Fibroblast of lung (primary cell): Measurements from ENCODE around the gene NEU2. TPM values are rescaled to one million over a fixed set of nuclear protein-coding genes. Genes with fewer than 3 reads are reported as not detected.
A peak's percentile ranks its signal among the peaks of the same experiment; 100 is the strongest.

Experiments used
- DNase-seq, 2 donors: peaks; one replicate each; pipeline versions ENCODE4 v3.0.0 to v3.0.0-alpha.2; 2010; ENCODE audit warnings: low read depth in 2 of 2
- H2AFZ ChIP-seq: 2 replicates; pipeline ENCODE4 v1.5.1; 2012; ENCODE audit warnings: low read length, control low read depth, inconsistent platforms
- H3K27ac ChIP-seq: 2 replicates; pipeline ENCODE4 v1.5.1; 2011; ENCODE audit warnings: low read length, control low read depth; ENCODE audit not compliant: insufficient read depth
- H3K27me3 ChIP-seq: 2 replicates; pipeline ENCODE4 v1.5.1; 2011; ENCODE audit warnings: mild to moderate bottlenecking, low read length; ENCODE audit not compliant: control insufficient read depth, insufficient read depth
- H3K36me3 ChIP-seq: 2 replicates; pipeline ENCODE4 v1.5.1; 2011; ENCODE audit warnings: low read length; ENCODE audit not compliant: control insufficient read depth, insufficient read depth
- H3K4me1 ChIP-seq: 2 replicates; pipeline ENCODE4 v1.5.1; 2011; ENCODE audit warnings: low read length; ENCODE audit not compliant: control insufficient read depth, insufficient read depth; ENCODE audit errors: extremely low read depth
- H3K4me2 ChIP-seq: 2 replicates; pipeline ENCODE4 v1.5.1; 2011; ENCODE audit warnings: low read length, control low read depth; ENCODE audit not compliant: insufficient read depth; ENCODE audit errors: extremely low read depth
- H3K4me3 ChIP-seq, 4 experiments: fragments of 200-600 bp in 1 of 4; sonication (generic) in 1 of 4; replicated peaks in 1 of 4; 2 replicates each; pipeline ENCODE4 v1.5.1; 2011 to 2016; ENCODE audit warnings: low read length in 4 of 4, low read depth in 3 of 4, mild to moderate bottlenecking in 3 of 4, control low read depth in 2 of 4, inconsistent platforms in 1 of 4, mixed read lengths in 1 of 4; ENCODE audit not compliant: insufficient read depth in 1 of 4; ENCODE audit errors: control extremely low read depth in 1 of 4
- H3K79me2 ChIP-seq: 2 replicates; pipeline ENCODE4 v1.5.1; 2012; ENCODE audit warnings: mild to moderate bottlenecking, low read length, inconsistent platforms; ENCODE audit not compliant: control insufficient read depth, insufficient read depth
- H3K9ac ChIP-seq: 2 replicates; pipeline ENCODE4 v1.5.1; 2011; ENCODE audit warnings: mild to moderate bottlenecking, low read length, control low read depth; ENCODE audit not compliant: insufficient read depth
- H3K9me3 ChIP-seq: 2 replicates; pipeline ENCODE4 v1.5.1; 2012; ENCODE audit warnings: low read depth, low read length; ENCODE audit not compliant: control insufficient read depth, insufficient read depth
- H4K20me1 ChIP-seq: 2 replicates; pipeline ENCODE4 v1.5.1; 2011; ENCODE audit warnings: low read length; ENCODE audit not compliant: control insufficient read depth, insufficient read depth; ENCODE audit errors: extremely low read depth
- CTCF ChIP-seq, 2 donors: IDR thresholded peaks in 1 of 2; conservative IDR thresholded peaks in 1 of 2; 1 replicate in 1 of 2; 2 replicates in 1 of 2; pipeline ENCODE4 v1.5.1; 2011 to 2012; ENCODE audit warnings: low read length in 2 of 2, control low read depth in 1 of 2, inconsistent platforms in 1 of 2, low read depth in 1 of 2, mild to moderate bottlenecking in 1 of 2
- EZH2 ChIP-seq: IDR thresholded peaks from 2 replicates; pipeline ENCODE4 v1.5.1; 2012; ENCODE audit warnings: low read length, control low read depth, mild to moderate bottlenecking; ENCODE audit errors: missing control alignments
- polyA plus RNA-seq, 2 donors: library from polyadenylated mRNA; depleted of rRNA in 1 of 2; stranded (reverse) in 1 of 2; unstranded in 1 of 2; fragments of >200 nt; gene quantifications; 2 replicates each; pipeline ENCODE4 v1.2.1, GENCODE V29; 2011 to 2012; ENCODE audit warnings: missing spikeins in 1 of 2
- total RNA-seq: library from RNA; depleted of rRNA; stranded (reverse); fragments of >200 nt; gene quantifications from 2 replicates; pipeline ENCODE4 v1.2.1, GENCODE V29; 2014

Gene NEU2
- total and polyA plus RNA-seq, 2 donors (not counting 1 experiment from before 2014, with no cell fraction given) = not detected

GRCh38 chr2:232993231-232993821, 39.1 kb upstream of the NEU2 start:
- TF ChIP-seq CTCF (conservative IDR thresholded peaks at IDR 0.05 in 1 of 2, IDR thresholded peaks at IDR 0.05 in 1 of 2; ENCODE audit: low read depth in 1 of 2, low read length in 2 of 2) (no peak), EZH2 (no peak)
- H3K9me3 ChIP-seq = no peaks in the 10 kb centered on the region
- H3K27me3 ChIP-seq = no peaks in the 10 kb centered on the region
- DNase-seq = peak in 1 of 2 donors; percentile 9
- H3K27ac ChIP-seq = no peak overlapping the region
- no peak overlapping the region for H3K4me2 ChIP-seq
- H3K4me1 ChIP-seq = no peaks in the 10 kb centered on the region
- no peak overlapping the region for H3K9ac ChIP-seq
- H3K79me2 ChIP-seq = no peaks in the 10 kb centered on the region
- no peaks in the 10 kb centered on the region for H3K36me3 ChIP-seq
- H2AFZ ChIP-seq = no peak overlapping the region
- H3K4me3 ChIP-seq = no peak overlapping the region
- H4K20me1 ChIP-seq = no peaks in the 10 kb centered on the region

- H3K4me1 ChIP-seq = no peaks in the 10 kb centered on the region
- no peaks in the 10 kb centered on the region for H4K20me1 ChIP-seq
- TF ChIP-seq EZH2 (no peak), CTCF (conservative IDR thresholded peaks at IDR 0.05 in 1 of 2, IDR thresholded peaks at IDR 0.05 in 1 of 2; ENCODE audit: low read depth in 1 of 2, low read length in 2 of 2) (no peak)
- H3K27me3 ChIP-seq = no peaks in the 10 kb centered on the region
- H3K27ac ChIP-seq = no peak overlapping the region
- H2AFZ ChIP-seq = no peak overlapping the region
- H3K9me3 ChIP-seq = no peaks in the 10 kb centered on the region
- no peak overlapping the region for H3K4me3 ChIP-seq
- no peaks in the 10 kb centered on the region for H3K79me2 ChIP-seq
- DNase-seq = no peak
- no peak overlapping the region for H3K9ac ChIP-seq
- H3K36me3 ChIP-seq = no peaks in the 10 kb centered on the region
- H3K4me2 ChIP-seq = no peak overlapping the region
Observed at GRCh38 chr2:232994446-232994845, 38.0 kb upstream of the NEU2 start.

GRCh38 chr2:232997749-232998665, 34.5 kb upstream of the NEU2 start:
- no peak overlapping the region for H2AFZ ChIP-seq
- no peak overlapping the region for H3K4me2 ChIP-seq
- no peaks in the 10 kb centered on the region for H4K20me1 ChIP-seq
- H3K27me3 ChIP-seq = no peaks in the 10 kb centered on the region
- TF ChIP-seq CTCF (conservative IDR thresholded peaks at IDR 0.05 in 1 of 2, IDR thresholded peaks at IDR 0.05 in 1 of 2; ENCODE audit: low read depth in 1 of 2, low read length in 2 of 2) (no peak), EZH2 (no peak)
- H3K27ac ChIP-seq = no peak overlapping the region
- H3K9me3 ChIP-seq = no peaks in the 10 kb centered on the region
- DNase-seq = no peak
- no peaks in the 10 kb centered on the region for H3K4me1 ChIP-seq
- no peaks in the 10 kb centered on the region for H3K36me3 ChIP-seq
- H3K79me2 ChIP-seq = no peaks in the 10 kb centered on the region
- H3K9ac ChIP-seq = no peak overlapping the region
- H3K4me3 ChIP-seq = no peak overlapping the region
